Endothelial cell of umbilical vein (primary cell): ENCODE results near the gene CRYBG2. TPM values are rescaled to one million over a fixed set of nuclear protein-coding genes. Genes with fewer than 3 reads are reported as not detected.

Experiments
- BruUV-seq: library from RNA; stranded (reverse); fragments of 400-500 nt; replicated peaks from 2 replicates; lab custom pipeline; 2021; lab: Mats Ljungman, UMichigan
- CTCF ChIA-PET: fragments of 300-600, 350-600 bp; sonication (Branson Sonifier 250); formaldehyde crosslinking; loops from one replicate; lab custom pipeline; 2021; ENCODE audit warnings: antibody characterized with exemption, inconsistent platforms; lab: Charles Lee
- POLR2A ChIA-PET: fragments of 300-600, 350-600 bp; sonication (Branson Sonifier 250); formaldehyde crosslinking; loops from one replicate; lab custom pipeline; 2021; ENCODE audit warnings: antibody characterized with exemption, inconsistent platforms; lab: Charles Lee
- DNase-seq: peaks from one replicate; pipeline ENCODE4 v3.0.0-alpha.2; 2011; ENCODE audit warnings: low read depth, low spot score
- FAIRE-seq: peaks from 2 replicates; lab custom pipeline; 2011; peaks lifted over from hg19 to GRCh38; lab: Jason Lieb, UNC
- H2AFZ ChIP-seq: 2 replicates; pipeline ENCODE4 v1.6.0; 2012; ENCODE audit warnings: low read depth, low read length, control low read depth, inconsistent platforms
- H3K27ac ChIP-seq: 2 replicates; pipeline ENCODE4 v1.5.1; 2011; ENCODE audit warnings: low read depth, mild to moderate bottlenecking, control low read depth, low read length, moderate library complexity; ENCODE audit not compliant: insufficient read depth
- H3K27me3 ChIP-seq, 2 experiments: 2 replicates each; pipeline versions ENCODE4 v1.6.0 to v1.6.1; 2011; ENCODE audit warnings: low read length in 2 of 2, mixed read lengths in 1 of 2; ENCODE audit not compliant: control insufficient read depth in 2 of 2, insufficient read depth in 2 of 2
- H3K36me3 ChIP-seq, 2 experiments: 2 replicates in 1 of 2; 3 replicates in 1 of 2; pipeline ENCODE4 v1.5.1; 2011; ENCODE audit warnings: low read length in 2 of 2, mild to moderate bottlenecking in 1 of 2, moderate library complexity in 1 of 2; ENCODE audit not compliant: control insufficient read depth in 2 of 2, insufficient read depth in 2 of 2; ENCODE audit errors: extremely low read depth in 1 of 2
- H3K4me1 ChIP-seq: 3 replicates; pipeline ENCODE4 v1.5.1; 2011; ENCODE audit warnings: mild to moderate bottlenecking, low read length; ENCODE audit not compliant: control insufficient read depth, insufficient read depth; ENCODE audit errors: extremely low read depth
- H3K4me2 ChIP-seq: 2 replicates; pipeline ENCODE4 v1.6.1; 2011; ENCODE audit warnings: low read length, control low read depth, mixed read lengths; ENCODE audit not compliant: insufficient read depth
- H3K4me3 ChIP-seq, 3 experiments: fragments of 200-600 bp in 1 of 3; sonication (generic), shearing (Covaris generic) in 1 of 3; replicated peaks in 1 of 3; 2 replicates each; pipeline ENCODE4 v1.5.1; 2011 to 2016; ENCODE audit warnings: control low read depth in 3 of 3, low read length in 3 of 3, mild to moderate bottlenecking in 2 of 3, inconsistent platforms in 1 of 3, low read depth in 1 of 3, moderate library complexity in 1 of 3; ENCODE audit not compliant: insufficient read depth in 1 of 3
- H3K79me2 ChIP-seq: 2 replicates; pipeline ENCODE4 v1.6.0; 2012; ENCODE audit warnings: low read length, inconsistent platforms; ENCODE audit not compliant: control insufficient read depth, insufficient read depth
- H3K9ac ChIP-seq: replicated peaks from 2 replicates; pipeline ENCODE3; 2011; ENCODE audit warnings: low read length, control low read depth; ENCODE audit not compliant: insufficient read depth; ENCODE audit errors: extremely low read depth
- H3K9me1 ChIP-seq: replicated peaks from 3 replicates; pipeline ENCODE4 v1.6.0; 2011; ENCODE audit warnings: mild to moderate bottlenecking, low read length; ENCODE audit not compliant: control insufficient read depth, insufficient read depth; ENCODE audit errors: extremely low read depth
- H3K9me3 ChIP-seq: replicated peaks from 2 replicates; pipeline ENCODE4 v1.5.1; 2012; ENCODE audit warnings: low read length, inconsistent platforms; ENCODE audit not compliant: control insufficient read depth, insufficient read depth
- H4K20me1 ChIP-seq: replicated peaks from 2 replicates; pipeline ENCODE3; 2011; ENCODE audit warnings: mild to moderate bottlenecking, low read length; ENCODE audit not compliant: control insufficient read depth, insufficient read depth; ENCODE audit errors: extremely low read depth
- EZH2 ChIP-seq: IDR thresholded peaks from 2 replicates; pipeline ENCODE4 v1.6.1; 2012; ENCODE audit warnings: borderline replicate concordance, low read depth, mild to moderate bottlenecking, moderate library complexity, low read length, inconsistent platforms; ENCODE audit not compliant: severe bottlenecking
- FOS ChIP-seq: IDR thresholded peaks from 2 replicates; pipeline ENCODE4 v1.6.1; 2011; ENCODE audit warnings: mild to moderate bottlenecking, low read length, moderate library complexity, borderline replicate concordance; ENCODE audit not compliant: insufficient read depth
- GATA2 ChIP-seq: IDR thresholded peaks from 2 replicates; pipeline ENCODE4 v1.7.0; 2011; ENCODE audit warnings: low read depth, mild to moderate bottlenecking, moderate library complexity, mixed read lengths, low read length; ENCODE audit not compliant: insufficient read length, insufficient read depth
- JUN ChIP-seq: IDR thresholded peaks from 2 replicates; pipeline ENCODE4 v1.6.1; 2011; ENCODE audit warnings: borderline replicate concordance, low read depth; ENCODE audit not compliant: insufficient read length, insufficient read depth
- MYC ChIP-seq: IDR thresholded peaks from one replicate; pipeline ENCODE4 v1.6.1; 2011; ENCODE audit warnings: mild to moderate bottlenecking, low read depth, low read length
- POLR2A ChIP-seq: IDR thresholded peaks from 2 replicates; pipeline ENCODE4 v1.6.1; 2012; ENCODE audit warnings: low read depth, mild to moderate bottlenecking, control low read depth, low read length
- POLR2AphosphoS5 ChIP-seq: IDR thresholded peaks from 2 replicates; pipeline ENCODE4 v1.6.1; 2012; ENCODE audit warnings: low read depth, mild to moderate bottlenecking, control low read depth, low read length, moderate library complexity; ENCODE audit not compliant: insufficient read depth
- dilution Hi-C: fragments of 300-500 bp; cut with MboI; formaldehyde crosslinking; loops from one replicate; pipeline ENCODE4 v1.15.0; 2019; ENCODE audit warnings: low sequenced_read_pairs; ENCODE audit not compliant: extremely low pct_ligation_motif_present
- intact Hi-C: fragments of 100-400 bp; cut with micrococcal nuclease; formaldehyde crosslinking; loops from one replicate; pipeline ENCODE4 v1.10.0; 2022
- polyA plus RNA-seq, 4 experiments: library from polyadenylated mRNA; depleted of rRNA in 3 of 4; stranded (reverse) in 3 of 4; unstranded in 1 of 4; fragments of >200 nt; gene quantifications; 2 replicates each; pipeline versions ENCODE4 v1.2.1 to v1.2.3, GENCODE V29; 2011 to 2012; ENCODE audit warnings: missing spikeins in 1 of 4
- total RNA-seq: library from RNA; stranded (reverse); gene quantifications from 2 replicates; pipeline ENCODE4 v1.2.3, GENCODE V29; 2021
- TF ChIP-seq, protein P1 (sequence below): IDR thresholded peaks from 2 replicates; pipeline ENCODE4 v1.6.1; 2011; ENCODE audit not compliant: insufficient read depth, insufficient read length
- TF ChIP-seq, protein P2 (sequence below), 2 donors: IDR thresholded peaks; 1 replicate in 1 of 2; 2 replicates in 1 of 2; pipeline ENCODE4 v1.5.1; 2011; ENCODE audit warnings: low read length in 2 of 2, mild to moderate bottlenecking in 2 of 2, moderate library complexity in 2 of 2, control low read depth in 1 of 2, inconsistent platforms in 1 of 2, low read depth in 1 of 2; ENCODE audit not compliant: insufficient read depth in 1 of 2; ENCODE audit errors: extremely low read depth in 1 of 2

The CRYBG2 gene
- total and polyA plus RNA-seq, 2 donors (not counting 3 experiments of a cell fraction or from before 2014, with no cell fraction given) = not detected

DNA sequence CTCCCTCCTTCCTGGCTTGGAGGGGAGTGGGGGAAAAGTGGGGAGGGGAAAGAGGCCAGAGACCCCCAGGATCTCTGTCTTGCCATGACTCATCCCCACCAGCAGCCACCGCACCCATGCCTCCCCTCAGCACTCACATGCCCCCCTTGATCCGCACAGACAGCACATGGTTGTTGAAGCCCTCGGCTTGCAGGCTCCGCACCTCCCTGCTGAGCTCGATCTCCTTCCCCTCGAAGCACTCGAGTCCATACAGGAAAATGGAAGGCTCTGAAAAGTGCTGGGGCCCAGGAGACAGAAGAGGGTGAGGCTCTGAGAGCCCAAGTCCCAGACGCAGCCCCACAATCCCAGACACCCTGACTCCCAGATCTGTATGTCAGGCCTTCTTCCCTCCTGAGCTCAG is 25.3 kb downstream of the CRYBG2 start:
- FAIRE-seq = no peak

DNA sequence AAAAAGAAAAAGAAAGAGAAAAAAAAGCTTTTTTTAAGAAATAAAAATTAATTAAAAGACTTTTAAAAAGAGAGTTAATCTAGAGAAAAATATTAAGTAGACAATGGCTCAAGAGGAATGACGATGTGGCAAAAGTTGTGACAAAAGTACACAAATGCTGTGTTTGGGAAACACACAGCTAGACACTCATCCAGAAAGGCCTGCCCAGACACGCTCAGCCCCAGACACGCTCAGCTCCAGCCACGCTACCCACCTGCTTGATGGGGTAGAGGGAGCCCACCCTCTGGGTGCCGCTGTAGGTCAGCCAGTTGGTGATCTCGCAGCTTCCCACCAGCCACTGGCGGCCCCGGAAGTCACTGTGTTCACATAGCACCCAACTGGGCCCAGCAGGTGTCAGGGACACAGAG is 26.0 kb downstream of the CRYBG2 start:
- H3K4me2 ChIP-seq = no peak overlapping the region
- H3K9ac ChIP-seq = no peak overlapping the region
- no peaks in the 10 kb centered on the region for H3K4me1 ChIP-seq
- H3K4me3 ChIP-seq = no peak overlapping the region
- no peaks in the 10 kb centered on the region for H3K36me3 ChIP-seq
- H4K20me1 ChIP-seq = no peaks in the 10 kb centered on the region
- no peak overlapping the region for H2AFZ ChIP-seq
- POLR2A ChIA-PET = no interaction called here
- FAIRE-seq (no peak), DNase-seq (no peak)
- BruUV-seq = no TSS peak
- H3K9me1 ChIP-seq = no peaks in the 10 kb centered on the region
- H3K79me2 ChIP-seq = no peaks in the 10 kb centered on the region
- TF ChIP-seq, protein P1, sequence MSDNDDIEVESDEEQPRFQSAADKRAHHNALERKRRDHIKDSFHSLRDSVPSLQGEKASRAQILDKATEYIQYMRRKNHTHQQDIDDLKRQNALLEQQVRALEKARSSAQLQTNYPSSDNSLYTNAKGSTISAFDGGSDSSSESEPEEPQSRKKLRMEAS = no peak
- TF ChIP-seq, protein P2, sequence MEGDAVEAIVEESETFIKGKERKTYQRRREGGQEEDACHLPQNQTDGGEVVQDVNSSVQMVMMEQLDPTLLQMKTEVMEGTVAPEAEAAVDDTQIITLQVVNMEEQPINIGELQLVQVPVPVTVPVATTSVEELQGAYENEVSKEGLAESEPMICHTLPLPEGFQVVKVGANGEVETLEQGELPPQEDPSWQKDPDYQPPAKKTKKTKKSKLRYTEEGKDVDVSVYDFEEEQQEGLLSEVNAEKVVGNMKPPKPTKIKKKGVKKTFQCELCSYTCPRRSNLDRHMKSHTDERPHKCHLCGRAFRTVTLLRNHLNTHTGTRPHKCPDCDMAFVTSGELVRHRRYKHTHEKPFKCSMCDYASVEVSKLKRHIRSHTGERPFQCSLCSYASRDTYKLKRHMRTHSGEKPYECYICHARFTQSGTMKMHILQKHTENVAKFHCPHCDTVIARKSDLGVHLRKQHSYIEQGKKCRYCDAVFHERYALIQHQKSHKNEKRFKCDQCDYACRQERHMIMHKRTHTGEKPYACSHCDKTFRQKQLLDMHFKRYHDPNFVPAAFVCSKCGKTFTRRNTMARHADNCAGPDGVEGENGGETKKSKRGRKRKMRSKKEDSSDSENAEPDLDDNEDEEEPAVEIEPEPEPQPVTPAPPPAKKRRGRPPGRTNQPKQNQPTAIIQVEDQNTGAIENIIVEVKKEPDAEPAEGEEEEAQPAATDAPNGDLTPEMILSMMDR (IDR thresholded peaks at IDR 0.05; ENCODE audit: extremely low read depth in 1 of 2, insufficient read depth in 1 of 2, low read depth in 1 of 2, low read length in 2 of 2) = no peak
- TF ChIP-seq FOS (no peak), POLR2A (no peak), MYC (no peak), EZH2 (no peak), POLR2AphosphoS5 (no peak), GATA2 (no peak), JUN (no peak)
- H3K27me3 ChIP-seq = no peaks in the 10 kb centered on the region
- CTCF ChIA-PET = interaction anchor here (0.8 to 1.3 kb wide), 5 partner anchors 10 to 158 kb away, joined by 3 to 6 read pairs (median 3); partner anchors contain the start of gene ZNF593
- intact Hi-C loops (no loop called here), dilution Hi-C loops (no loop called here)
- no peak overlapping the region for H3K27ac ChIP-seq
- no peaks in the 10 kb centered on the region for H3K9me3 ChIP-seq

More for the DNA sequence above, 25.3 kb downstream of the CRYBG2 start:
- Histone ChIP-seq H3K9ac (no peak overlapping the region), H3K79me2 (no peaks in the 10 kb centered on the region), H3K4me2 (no peak overlapping the region), H2AFZ (no peak overlapping the region), H3K27me3 (no peaks in the 10 kb centered on the region), H3K36me3 (no peaks in the 10 kb centered on the region), H4K20me1 (no peaks in the 10 kb centered on the region), H3K4me3 (no peak overlapping the region), H3K9me3 (no peaks in the 10 kb centered on the region), H3K4me1 (no peaks in the 10 kb centered on the region), H3K9me1 (no peaks in the 10 kb centered on the region), H3K27ac (no peak overlapping the region)
- DNase-seq = no peak
- no peak for TF ChIP-seq FOS
- no peak for TF ChIP-seq JUN
- TF ChIP-seq, protein P2 (IDR thresholded peaks at IDR 0.05; ENCODE audit: extremely low read depth in 1 of 2, insufficient read depth in 1 of 2, low read depth in 1 of 2, low read length in 2 of 2) = no peak
- TF ChIP-seq POLR2AphosphoS5 = no peak
- no TSS peak for BruUV-seq
- dilution Hi-C loops (no loop called here), intact Hi-C loops (no loop called here)
- ChIA-PET CTCF (interaction anchor here (1.0 to 1.7 kb wide), 3 partner anchors 10 to 89 kb away, joined by 3 to 6 read pairs (median 3); no protein-coding TSS in a partner anchor), POLR2A (no interaction called here)
